Activated CD4-positive, CD25-positive, alpha-beta regulatory T cell treated with anti-CD3 and anti-CD28 coated beads, Interleukin-2, amount 50 U/mL, for 16 hours (primary cell): Measurements from ENCODE around the gene ADAMTS17.

Source experiments
- DNase-seq: peaks from one replicate; pipeline ENCODE4 v3.0.0-alpha.2; 2020; ENCODE audit warnings: low read depth, low spot score

The ADAMTS17 gene

GRCh38 chr15:99999282-100000070 lies 342.3 kb downstream of the ADAMTS17 start:
- DNase-seq = no peak

GRCh38 chr15:99998661-99999101 lies 343.1 kb downstream of the ADAMTS17 start:
- no peak for DNase-seq

- DNase-seq = no peak
These were observed 344.6 kb downstream of the ADAMTS17 start for GRCh38 chr15:99997112-99997651.

GRCh38 chr15:99996660-99997059 lies 345.1 kb downstream of the ADAMTS17 start:
- DNase-seq = no peak

- DNase-seq = no peak
These were observed 346.2 kb downstream of the ADAMTS17 start for GRCh38 chr15:99995543-99995942.

GRCh38 chr15:99994849-99995248 lies 346.9 kb downstream of the ADAMTS17 start:
- no peak for DNase-seq

- no peak for DNase-seq
These were observed 348.1 kb downstream of the ADAMTS17 start for GRCh38 chr15:99993681-99994131.

GRCh38 chr15:99993262-99993661 lies 348.5 kb downstream of the ADAMTS17 start:
- no peak for DNase-seq

GRCh38 chr15:99992611-99993231 lies 349.1 kb downstream of the ADAMTS17 start:
- no peak for DNase-seq

- no peak for DNase-seq
These were observed 352.7 kb downstream of the ADAMTS17 start for GRCh38 chr15:99989095-99989494.

GRCh38 chr15:99987701-99988100 lies 354.1 kb downstream of the ADAMTS17 start:
- no peak for DNase-seq

GRCh38 chr15:99987119-99987506 lies 354.7 kb downstream of the ADAMTS17 start:
- no peak for DNase-seq

GRCh38 chr15:99986297-99987118 lies 355.3 kb downstream of the ADAMTS17 start:
- no peak for DNase-seq

- DNase-seq = no peak
These were observed 355.9 kb downstream of the ADAMTS17 start for GRCh38 chr15:99985878-99986277.

- DNase-seq = no peak
These were observed 357.1 kb downstream of the ADAMTS17 start for GRCh38 chr15:99984491-99985243.

- no peak for DNase-seq
These were observed 357.9 kb downstream of the ADAMTS17 start for GRCh38 chr15:99983886-99984286.

- DNase-seq = no peak
These were observed 358.4 kb downstream of the ADAMTS17 start for GRCh38 chr15:99983171-99983885.

- DNase-seq = no peak
These were observed 359.1 kb downstream of the ADAMTS17 start for GRCh38 chr15:99982662-99983061.

GRCh38 chr15:99981839-99982658 lies 359.7 kb downstream of the ADAMTS17 start:
- DNase-seq = no peak

GRCh38 chr15:99981191-99981647 lies 360.6 kb downstream of the ADAMTS17 start:
- no peak for DNase-seq
